Kidney epithelial cell (primary cell): ENCODE data around the gene HELB. TPM values are rescaled to one million over a fixed set of nuclear protein-coding genes. Genes with fewer than 3 reads are reported as not detected.
"Not testable (repeated sequence)": the region's sequence is repeated elsewhere in the genome, so short reads cannot be mapped to it uniquely, and the experiment has no call there.

Experiments
- DNase-seq: peaks from one replicate; pipeline ENCODE4 v3.0.0-alpha.2; 2010; ENCODE audit warnings: low read depth
- H3K27me3 ChIP-seq: 2 replicates; pipeline ENCODE4 v1.6.0; 2011; ENCODE audit warnings: low read length; ENCODE audit not compliant: control insufficient read depth, insufficient read depth
- H3K36me3 ChIP-seq: 2 replicates; pipeline ENCODE4 v1.5.1; 2011; ENCODE audit warnings: low read length; ENCODE audit not compliant: control insufficient read depth, insufficient read depth
- H3K4me3 ChIP-seq: 2 replicates; pipeline ENCODE4 v1.5.1; 2011; ENCODE audit warnings: low read depth, mild to moderate bottlenecking, control low read depth, low read length
- total RNA-seq: library from RNA; depleted of rRNA; stranded (reverse); fragments of >200 nt; gene quantifications from 2 replicates; pipeline ENCODE4 v1.2.3, GENCODE V29; 2015
- TF ChIP-seq, protein P1 (sequence below): IDR thresholded peaks from 2 replicates; pipeline ENCODE4 v1.5.1; 2011; ENCODE audit warnings: mild to moderate bottlenecking, moderate library complexity, low read length, control low read depth, inconsistent platforms; ENCODE audit not compliant: insufficient read depth, poor library complexity, severe bottlenecking

Gene HELB
- total RNA-seq, 1 donor from 2014 or later, result 2.5 TPM

DNA sequence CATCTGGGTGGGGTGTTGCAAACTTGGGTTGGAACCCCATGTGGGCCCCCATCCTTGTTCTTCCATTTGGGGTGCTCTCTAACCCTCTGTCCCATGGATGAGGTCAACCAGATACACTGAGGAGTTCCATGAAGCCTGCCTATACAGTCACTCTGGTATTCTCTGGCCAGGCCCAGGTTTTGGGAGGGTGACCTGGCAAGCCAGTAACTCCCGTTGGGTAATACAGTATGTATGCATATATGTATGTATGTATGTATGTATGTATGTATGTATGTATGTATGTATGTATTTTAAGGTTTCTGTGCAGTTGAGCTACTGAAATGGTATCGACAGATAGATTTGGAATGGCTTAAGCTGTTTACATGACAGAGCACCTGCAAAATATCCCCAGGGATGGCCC is 12.8 kb upstream of the HELB start:
- Histone ChIP-seq H3K4me3 (no peak overlapping the region), H3K27me3 (no peaks in the 10 kb centered on the region), H3K36me3 (no peaks in the 10 kb centered on the region)
- TF ChIP-seq, protein P1, sequence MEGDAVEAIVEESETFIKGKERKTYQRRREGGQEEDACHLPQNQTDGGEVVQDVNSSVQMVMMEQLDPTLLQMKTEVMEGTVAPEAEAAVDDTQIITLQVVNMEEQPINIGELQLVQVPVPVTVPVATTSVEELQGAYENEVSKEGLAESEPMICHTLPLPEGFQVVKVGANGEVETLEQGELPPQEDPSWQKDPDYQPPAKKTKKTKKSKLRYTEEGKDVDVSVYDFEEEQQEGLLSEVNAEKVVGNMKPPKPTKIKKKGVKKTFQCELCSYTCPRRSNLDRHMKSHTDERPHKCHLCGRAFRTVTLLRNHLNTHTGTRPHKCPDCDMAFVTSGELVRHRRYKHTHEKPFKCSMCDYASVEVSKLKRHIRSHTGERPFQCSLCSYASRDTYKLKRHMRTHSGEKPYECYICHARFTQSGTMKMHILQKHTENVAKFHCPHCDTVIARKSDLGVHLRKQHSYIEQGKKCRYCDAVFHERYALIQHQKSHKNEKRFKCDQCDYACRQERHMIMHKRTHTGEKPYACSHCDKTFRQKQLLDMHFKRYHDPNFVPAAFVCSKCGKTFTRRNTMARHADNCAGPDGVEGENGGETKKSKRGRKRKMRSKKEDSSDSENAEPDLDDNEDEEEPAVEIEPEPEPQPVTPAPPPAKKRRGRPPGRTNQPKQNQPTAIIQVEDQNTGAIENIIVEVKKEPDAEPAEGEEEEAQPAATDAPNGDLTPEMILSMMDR, result no peak
- DNase-seq, result no peak

DNA sequence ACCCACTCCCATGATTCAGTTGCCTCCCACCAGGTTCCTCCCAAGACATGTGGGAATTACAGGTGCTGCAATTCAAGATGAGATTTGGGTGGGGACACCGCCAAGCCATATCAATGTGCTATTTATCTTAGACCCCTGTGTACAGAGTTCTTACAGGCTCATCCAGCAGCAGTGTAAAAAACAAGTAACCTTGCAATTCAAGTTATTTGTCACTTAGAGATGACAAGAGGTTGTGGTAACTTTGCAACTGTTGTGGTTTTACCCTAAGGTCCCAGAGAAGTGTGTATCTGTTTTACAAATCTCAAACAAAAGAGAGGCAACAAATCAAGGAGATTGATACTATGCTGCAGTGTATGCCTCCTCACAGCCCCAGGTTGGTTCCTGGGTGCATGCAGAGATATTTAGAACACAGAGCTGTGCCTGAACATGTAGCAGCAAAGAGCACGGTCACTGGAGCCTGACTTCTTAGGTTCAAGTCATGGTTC is 11.5 kb upstream of the HELB start:
- TF ChIP-seq, protein P1, result no peak
- no peaks in the 10 kb centered on the region for H3K36me3 ChIP-seq
- DNase-seq, result no peak
- no peak overlapping the region for H3K4me3 ChIP-seq
- H3K27me3 ChIP-seq, result no peaks in the 10 kb centered on the region

DNA sequence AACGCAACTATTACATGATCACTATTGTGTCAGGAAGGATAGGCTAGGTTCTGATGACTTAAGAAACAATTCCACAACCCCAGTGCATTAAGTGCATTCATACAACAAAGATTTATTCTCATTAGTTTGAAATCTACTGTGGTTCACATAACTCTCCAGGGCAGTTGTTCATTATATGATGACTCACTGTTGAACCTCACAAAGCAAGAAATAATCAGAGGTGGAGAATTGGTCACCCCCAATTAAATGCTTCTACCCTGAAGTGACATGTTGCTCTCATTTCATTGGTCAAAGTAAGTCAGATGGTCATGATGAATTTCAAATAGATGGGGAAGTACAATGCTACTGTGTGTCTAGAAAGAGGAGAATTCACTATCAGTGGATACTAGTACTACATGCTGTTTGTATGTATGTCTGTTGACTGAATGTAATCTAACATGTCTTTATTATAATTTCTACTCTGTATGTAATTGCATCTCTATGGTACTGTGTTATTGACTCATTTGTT is 6.1 kb upstream of the HELB start:
- Histone ChIP-seq H3K27me3 (peaks cover 2% of the 10 kb centered on the region), H3K36me3 (no peaks in the 10 kb centered on the region), H3K4me3 (no peak overlapping the region)
- TF ChIP-seq, protein P1, result no peak
- DNase-seq, result no peak

DNA sequence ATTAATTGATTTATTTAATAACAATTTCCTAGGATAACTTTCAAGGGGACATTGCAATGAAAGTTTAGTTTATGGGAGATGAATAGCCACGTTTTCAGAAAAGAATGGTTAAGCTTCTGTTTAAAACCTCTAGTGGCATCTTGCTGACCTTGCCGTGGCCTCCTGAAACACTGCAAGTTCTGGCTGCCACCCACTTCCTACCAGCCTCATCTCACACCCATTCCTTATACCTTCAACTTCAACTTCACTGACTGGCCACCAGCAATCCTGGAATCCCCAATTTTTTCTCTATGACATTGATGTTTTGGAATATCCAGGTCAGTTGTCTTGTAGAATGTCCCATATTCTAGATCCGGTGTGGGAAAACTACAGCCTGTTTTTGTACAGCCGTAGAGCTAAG is 5.2 kb upstream of the HELB start:
- H3K36me3 ChIP-seq, result no peaks in the 10 kb centered on the region
- H3K4me3 ChIP-seq, result no peak overlapping the region
- H3K27me3 ChIP-seq, result peaks cover 2% of the 10 kb centered on the region
- TF ChIP-seq, protein P1, result no peak
- DNase-seq, result no peak

DNA sequence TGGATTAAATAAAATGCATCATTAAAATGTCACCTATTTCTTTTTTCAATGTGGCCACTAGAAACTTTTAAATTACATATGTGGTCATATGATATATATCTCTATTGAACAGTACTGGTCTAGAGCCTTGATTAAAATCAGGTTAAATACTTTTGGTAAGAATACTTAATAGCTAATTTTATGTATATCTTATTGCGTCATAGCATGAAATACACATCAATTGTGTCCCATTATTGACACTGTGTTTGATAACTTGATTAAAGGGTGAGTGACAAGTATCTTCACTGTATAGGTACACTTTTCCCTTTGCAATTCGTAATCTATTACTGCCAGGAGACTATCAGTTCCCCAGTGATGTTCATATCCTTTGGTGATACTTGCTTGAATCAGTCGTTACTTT is 4.4 kb upstream of the HELB start:
- DNase-seq, result no peak

DNA sequence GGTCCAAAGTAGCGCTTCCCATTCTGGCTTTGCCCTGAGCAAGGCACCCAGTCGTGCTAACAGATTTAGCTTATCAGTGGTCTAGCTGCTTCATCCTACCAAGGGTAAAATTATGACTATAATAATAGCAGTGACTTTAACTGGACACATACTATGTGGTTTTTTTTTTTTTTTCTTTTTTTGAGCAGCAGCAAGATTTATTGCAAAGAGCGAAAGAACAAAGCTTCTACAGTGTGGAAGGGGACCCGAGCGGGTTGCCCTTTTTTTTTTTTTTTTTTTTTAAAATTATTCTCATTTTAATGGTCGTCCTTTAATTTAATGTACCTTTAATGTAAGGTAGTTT is 505 bp downstream of the HELB start:
- TF ChIP-seq, protein P1, result no peak
- Histone ChIP-seq H3K36me3 (no peaks in the 10 kb centered on the region), H3K27me3 (peaks cover 2% of the 10 kb centered on the region), H3K4me3 (peak overlapping the region; percentile 51)
- no peak for DNase-seq

More for the DNA sequence above, 4.4 kb upstream of the HELB start:
- H3K4me3 ChIP-seq, result no peak overlapping the region
- TF ChIP-seq, protein P1, result no peak
- H3K27me3 ChIP-seq, result peaks cover 2% of the 10 kb centered on the region
- no peaks in the 10 kb centered on the region for H3K36me3 ChIP-seq

DNA sequence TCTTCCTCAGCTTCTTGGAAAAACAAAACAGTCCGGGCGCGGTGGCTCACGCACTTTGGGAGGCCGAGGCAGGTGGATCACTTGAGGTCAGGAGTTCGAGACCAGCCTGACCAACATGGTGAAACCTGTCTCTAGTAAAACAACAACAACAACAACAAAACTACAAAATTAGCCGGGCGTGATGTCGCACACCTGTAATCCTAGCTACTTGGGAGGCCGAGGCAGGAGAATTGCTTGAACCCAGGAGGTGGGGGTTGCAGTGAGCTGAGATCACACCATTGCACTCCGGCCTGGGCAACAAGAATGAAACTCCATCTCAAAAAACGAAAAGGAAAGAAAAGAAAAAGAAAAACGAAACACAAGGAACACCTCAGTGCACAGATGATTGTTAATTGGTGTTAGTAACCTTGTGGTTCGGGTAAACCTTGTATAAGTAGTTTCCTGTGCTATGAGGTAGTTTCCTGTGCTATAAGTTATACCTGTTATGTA is 1.1 kb downstream of the HELB start:
- H3K27me3 ChIP-seq, H3K36me3 ChIP-seq, DNase-seq: not testable (repeated sequence)
- peak overlapping the region; percentile 51 for H3K4me3 ChIP-seq
